Endothelial cell of umbilical vein (primary cell): ENCODE data around the gene ANKRD33B. TPM values are rescaled to one million over a fixed set of nuclear protein-coding genes. Genes with fewer than 3 reads are reported as not detected.

Source experiments
- BruUV-seq: library from RNA; stranded (reverse); fragments of 400-500 nt; replicated peaks from 2 replicates; lab custom pipeline; 2021; lab: Mats Ljungman, UMichigan
- CTCF ChIA-PET: fragments of 300-600, 350-600 bp; sonication (Branson Sonifier 250); formaldehyde crosslinking; loops from one replicate; lab custom pipeline; 2021; ENCODE audit warnings: antibody characterized with exemption, inconsistent platforms; lab: Charles Lee
- POLR2A ChIA-PET: fragments of 300-600, 350-600 bp; sonication (Branson Sonifier 250); formaldehyde crosslinking; loops from one replicate; lab custom pipeline; 2021; ENCODE audit warnings: antibody characterized with exemption, inconsistent platforms; lab: Charles Lee
- DNase-seq: peaks from one replicate; pipeline ENCODE4 v3.0.0-alpha.2; 2011; ENCODE audit warnings: low read depth, low spot score
- FAIRE-seq: peaks from 2 replicates; lab custom pipeline; 2011; peaks lifted over from hg19 to GRCh38; lab: Jason Lieb, UNC
- H2AFZ ChIP-seq: 2 replicates; pipeline ENCODE4 v1.6.0; 2012; ENCODE audit warnings: low read depth, low read length, control low read depth, inconsistent platforms
- H3K27ac ChIP-seq: 2 replicates; pipeline ENCODE4 v1.5.1; 2011; ENCODE audit warnings: low read depth, mild to moderate bottlenecking, control low read depth, low read length, moderate library complexity; ENCODE audit not compliant: insufficient read depth
- H3K27me3 ChIP-seq, 2 experiments: 2 replicates each; pipeline versions ENCODE4 v1.6.0 to v1.6.1; 2011; ENCODE audit warnings: low read length in 2 of 2, mixed read lengths in 1 of 2; ENCODE audit not compliant: control insufficient read depth in 2 of 2, insufficient read depth in 2 of 2
- H3K36me3 ChIP-seq, 2 experiments: 2 replicates in 1 of 2; 3 replicates in 1 of 2; pipeline ENCODE4 v1.5.1; 2011; ENCODE audit warnings: low read length in 2 of 2, mild to moderate bottlenecking in 1 of 2, moderate library complexity in 1 of 2; ENCODE audit not compliant: control insufficient read depth in 2 of 2, insufficient read depth in 2 of 2; ENCODE audit errors: extremely low read depth in 1 of 2
- H3K4me1 ChIP-seq: 3 replicates; pipeline ENCODE4 v1.5.1; 2011; ENCODE audit warnings: mild to moderate bottlenecking, low read length; ENCODE audit not compliant: control insufficient read depth, insufficient read depth; ENCODE audit errors: extremely low read depth
- H3K4me2 ChIP-seq: 2 replicates; pipeline ENCODE4 v1.6.1; 2011; ENCODE audit warnings: low read length, control low read depth, mixed read lengths; ENCODE audit not compliant: insufficient read depth
- H3K4me3 ChIP-seq, 3 experiments: fragments of 200-600 bp in 1 of 3; sonication (generic), shearing (Covaris generic) in 1 of 3; replicated peaks in 1 of 3; 2 replicates each; pipeline ENCODE4 v1.5.1; 2011 to 2016; ENCODE audit warnings: control low read depth in 3 of 3, low read length in 3 of 3, mild to moderate bottlenecking in 2 of 3, inconsistent platforms in 1 of 3, low read depth in 1 of 3, moderate library complexity in 1 of 3; ENCODE audit not compliant: insufficient read depth in 1 of 3
- H3K79me2 ChIP-seq: 2 replicates; pipeline ENCODE4 v1.6.0; 2012; ENCODE audit warnings: low read length, inconsistent platforms; ENCODE audit not compliant: control insufficient read depth, insufficient read depth
- H3K9ac ChIP-seq: replicated peaks from 2 replicates; pipeline ENCODE3; 2011; ENCODE audit warnings: low read length, control low read depth; ENCODE audit not compliant: insufficient read depth; ENCODE audit errors: extremely low read depth
- H3K9me1 ChIP-seq: replicated peaks from 3 replicates; pipeline ENCODE4 v1.6.0; 2011; ENCODE audit warnings: mild to moderate bottlenecking, low read length; ENCODE audit not compliant: control insufficient read depth, insufficient read depth; ENCODE audit errors: extremely low read depth
- H3K9me3 ChIP-seq: replicated peaks from 2 replicates; pipeline ENCODE4 v1.5.1; 2012; ENCODE audit warnings: low read length, inconsistent platforms; ENCODE audit not compliant: control insufficient read depth, insufficient read depth
- H4K20me1 ChIP-seq: replicated peaks from 2 replicates; pipeline ENCODE3; 2011; ENCODE audit warnings: mild to moderate bottlenecking, low read length; ENCODE audit not compliant: control insufficient read depth, insufficient read depth; ENCODE audit errors: extremely low read depth
- CTCF ChIP-seq, 2 donors: IDR thresholded peaks; 1 replicate in 1 of 2; 2 replicates in 1 of 2; pipeline ENCODE4 v1.5.1; 2011; ENCODE audit warnings: low read length in 2 of 2, mild to moderate bottlenecking in 2 of 2, moderate library complexity in 2 of 2, control low read depth in 1 of 2, inconsistent platforms in 1 of 2, low read depth in 1 of 2; ENCODE audit not compliant: insufficient read depth in 1 of 2; ENCODE audit errors: extremely low read depth in 1 of 2
- EZH2 ChIP-seq: IDR thresholded peaks from 2 replicates; pipeline ENCODE4 v1.6.1; 2012; ENCODE audit warnings: borderline replicate concordance, low read depth, mild to moderate bottlenecking, moderate library complexity, low read length, inconsistent platforms; ENCODE audit not compliant: severe bottlenecking
- FOS ChIP-seq: IDR thresholded peaks from 2 replicates; pipeline ENCODE4 v1.6.1; 2011; ENCODE audit warnings: mild to moderate bottlenecking, low read length, moderate library complexity, borderline replicate concordance; ENCODE audit not compliant: insufficient read depth
- GATA2 ChIP-seq: IDR thresholded peaks from 2 replicates; pipeline ENCODE4 v1.7.0; 2011; ENCODE audit warnings: low read depth, mild to moderate bottlenecking, moderate library complexity, mixed read lengths, low read length; ENCODE audit not compliant: insufficient read length, insufficient read depth
- JUN ChIP-seq: IDR thresholded peaks from 2 replicates; pipeline ENCODE4 v1.6.1; 2011; ENCODE audit warnings: borderline replicate concordance, low read depth; ENCODE audit not compliant: insufficient read length, insufficient read depth
- MAX ChIP-seq: IDR thresholded peaks from 2 replicates; pipeline ENCODE4 v1.6.1; 2011; ENCODE audit not compliant: insufficient read depth, insufficient read length
- MYC ChIP-seq: IDR thresholded peaks from one replicate; pipeline ENCODE4 v1.6.1; 2011; ENCODE audit warnings: mild to moderate bottlenecking, low read depth, low read length
- POLR2A ChIP-seq: IDR thresholded peaks from 2 replicates; pipeline ENCODE4 v1.6.1; 2012; ENCODE audit warnings: low read depth, mild to moderate bottlenecking, control low read depth, low read length
- POLR2AphosphoS5 ChIP-seq: IDR thresholded peaks from 2 replicates; pipeline ENCODE4 v1.6.1; 2012; ENCODE audit warnings: low read depth, mild to moderate bottlenecking, control low read depth, low read length, moderate library complexity; ENCODE audit not compliant: insufficient read depth
- dilution Hi-C: fragments of 300-500 bp; cut with MboI; formaldehyde crosslinking; loops from one replicate; pipeline ENCODE4 v1.15.0; 2019; ENCODE audit warnings: low sequenced_read_pairs; ENCODE audit not compliant: extremely low pct_ligation_motif_present
- intact Hi-C: fragments of 100-400 bp; cut with micrococcal nuclease; formaldehyde crosslinking; loops from one replicate; pipeline ENCODE4 v1.10.0; 2022
- polyA plus RNA-seq, 4 experiments: library from polyadenylated mRNA; depleted of rRNA in 3 of 4; stranded (reverse) in 3 of 4; unstranded in 1 of 4; fragments of >200 nt; gene quantifications; 2 replicates each; pipeline versions ENCODE4 v1.2.1 to v1.2.3, GENCODE V29; 2011 to 2012; ENCODE audit warnings: missing spikeins in 1 of 4
- total RNA-seq: library from RNA; stranded (reverse); gene quantifications from 2 replicates; pipeline ENCODE4 v1.2.3, GENCODE V29; 2021

ANKRD33B gene
- total and polyA plus RNA-seq, 2 donors (not counting 3 experiments of a cell fraction or from before 2014, with no cell fraction given) = 2.4 to 5.4 TPM

GRCh38 chr5:10648806-10649665, 85.2 kb downstream of the ANKRD33B start:
- Histone ChIP-seq H3K4me3 (no peak overlapping the region), H3K9me3 (no peaks in the 10 kb centered on the region), H3K27ac (no peak overlapping the region), H3K79me2 (no peaks in the 10 kb centered on the region), H3K27me3 (no peaks in the 10 kb centered on the region), H3K9ac (no peak overlapping the region), H4K20me1 (no peaks in the 10 kb centered on the region), H3K36me3 (no peaks in the 10 kb centered on the region), H3K4me2 (no peak overlapping the region), H3K9me1 (no peaks in the 10 kb centered on the region), H3K4me1 (peaks cover 3% of the 10 kb centered on the region), H2AFZ (no peak overlapping the region)
- intact Hi-C loops = no loop called here
- ChIA-PET POLR2A (no interaction called here), CTCF (no interaction called here)
- no peak for DNase-seq
- dilution Hi-C loops = no loop called here
- no TSS peak for BruUV-seq
- no peak for TF ChIP-seq POLR2A
- no peak for TF ChIP-seq MYC
- no peak for TF ChIP-seq POLR2AphosphoS5
- TF ChIP-seq FOS = no peak
- no peak for TF ChIP-seq GATA2
- TF ChIP-seq EZH2 = no peak
- no peak for TF ChIP-seq JUN
- no peak for TF ChIP-seq CTCF (IDR thresholded peaks at IDR 0.05; ENCODE audit: extremely low read depth in 1 of 2, insufficient read depth in 1 of 2, low read depth in 1 of 2, low read length in 2 of 2)
- no peak for TF ChIP-seq MAX
- FAIRE-seq = no peak
